HL-60 (cell line): Measurements from ENCODE around the gene NT5DC3.

ENCODE experiments used
- DNase-seq, 2 experiments: peaks; one replicate each; pipeline ENCODE4 v3.0.0-alpha.2; 2010 to 2020; ENCODE audit warnings: low read depth in 1 of 2, low spot score in 1 of 2
- H3K27ac ChIP-seq: fragments of 250-450 bp; sonication (Bioruptor Pico); replicated peaks from 2 replicates; pipeline ENCODE4 v1.5.1; 2020; ENCODE audit warnings: mild to moderate bottlenecking, moderate library complexity
- H3K27me3 ChIP-seq: fragments of 250-450 bp; sonication (Bioruptor Pico); 2 replicates; pipeline ENCODE4 v1.5.1; 2021; ENCODE audit warnings: mild to moderate bottlenecking, moderate library complexity; ENCODE audit not compliant: insufficient read depth, poor library complexity, severe bottlenecking
- H3K4me3 ChIP-seq: replicated peaks from 2 replicates; pipeline ENCODE4 v1.5.1; 2011; ENCODE audit warnings: mild to moderate bottlenecking, control low read depth, low read length; ENCODE audit not compliant: insufficient read depth
- CTCF ChIP-seq: IDR thresholded peaks from one replicate; pipeline ENCODE4 v1.5.1; 2011; ENCODE audit warnings: low read length, control low read depth, inconsistent platforms; ENCODE audit not compliant: insufficient read depth
- GABPA ChIP-seq: IDR thresholded peaks from 2 replicates; pipeline ENCODE4 v1.6.1; 2012; ENCODE audit warnings: low read depth
- POLR2AphosphoS5 ChIP-seq: IDR thresholded peaks from 2 replicates; pipeline ENCODE4 v1.6.1; 2012; ENCODE audit warnings: low read depth
- REST ChIP-seq: IDR thresholded peaks from 2 replicates; pipeline ENCODE4 v1.6.1; 2012; ENCODE audit warnings: low read depth; ENCODE audit not compliant: insufficient replicate concordance
- SPI1 ChIP-seq: IDR thresholded peaks from 2 replicates; pipeline ENCODE4 v1.6.1; 2012; ENCODE audit warnings: low read depth, mild to moderate bottlenecking, borderline replicate concordance

Gene NT5DC3

GRCh38 chr12:103794309-103795213, 46.5 kb downstream of the NT5DC3 start:
- TF ChIP-seq REST = no peak
- no peak for TF ChIP-seq SPI1
- TF ChIP-seq CTCF = no peak
- no peak for TF ChIP-seq GABPA
- TF ChIP-seq POLR2AphosphoS5 = no peak
- Histone ChIP-seq H3K4me3 (no peak overlapping the region), H3K27me3 (no peaks in the 10 kb centered on the region), H3K27ac (no peak overlapping the region)
- no peak for DNase-seq

- H3K27ac ChIP-seq = no peak overlapping the region
- DNase-seq = no peak
- TF ChIP-seq GABPA (no peak), SPI1 (no peak), CTCF (no peak), REST (no peak), POLR2AphosphoS5 (no peak)
Observed at GRCh38 chr12:103793512-103794045, 47.5 kb downstream of the NT5DC3 start.

GRCh38 chr12:103793046-103793445, 48.0 kb downstream of the NT5DC3 start:
- Histone ChIP-seq H3K27ac (no peak overlapping the region), H3K27me3 (no peaks in the 10 kb centered on the region), H3K4me3 (no peak overlapping the region)
- TF ChIP-seq POLR2AphosphoS5 = no peak
- no peak for TF ChIP-seq REST
- TF ChIP-seq SPI1 = no peak
- TF ChIP-seq CTCF = no peak
- TF ChIP-seq GABPA = no peak
- DNase-seq = no peak

More at GRCh38 chr12:103793512-103794045, 47.5 kb downstream of the NT5DC3 start:
- no peaks in the 10 kb centered on the region for H3K27me3 ChIP-seq
- no peak overlapping the region for H3K4me3 ChIP-seq
